GM12878 (cell line): Measurements from ENCODE around the gene CFAP90. TPM values are rescaled to one million over a fixed set of nuclear protein-coding genes. Genes with fewer than 3 reads are reported as not detected.

ENCODE experiments used
- ATF7 ChIP-seq: fragments of 450-650 bp; IDR thresholded peaks from 2 replicates; pipeline ENCODE4 v1.6.1; 2016; ENCODE audit warnings: low read depth, mild to moderate bottlenecking
- BCL11A ChIP-seq: IDR thresholded peaks from 2 replicates; pipeline ENCODE4 v1.6.1; 2011; ENCODE audit warnings: low read depth, low read length
- BHLHE40 ChIP-seq, 2 experiments: fragments of 450-650 bp in 1 of 2; IDR thresholded peaks; 2 replicates each; pipeline ENCODE4 v1.6.1; 2011 to 2017; ENCODE audit warnings: low read depth in 2 of 2, borderline replicate concordance in 1 of 2, improper control_type of control experiment in 1 of 2, low read length in 1 of 2, mild to moderate bottlenecking in 1 of 2
- CHD1 ChIP-seq: IDR thresholded peaks from 2 replicates; pipeline ENCODE4 v1.6.1; 2012; ENCODE audit warnings: low read depth, low read length, improper control_type of control experiment
- CHD4 ChIP-seq: fragments of 200-600 bp; sonication (generic); IDR thresholded peaks from 2 replicates; pipeline ENCODE4 v1.6.1; 2016; ENCODE audit warnings: mild to moderate bottlenecking
- EP300 ChIP-seq, 2 experiments: fragments of 150-350 bp in 1 of 2; IDR thresholded peaks; 2 replicates each; pipeline ENCODE4 v1.6.1; 2011 to 2012; ENCODE audit warnings: low read depth in 2 of 2, low read length in 2 of 2, borderline replicate concordance in 1 of 2, improper control_type of control experiment in 1 of 2, inconsistent platforms in 1 of 2; ENCODE audit not compliant: control insufficient read depth in 1 of 2
- GABPA ChIP-seq: IDR thresholded peaks from 2 replicates; pipeline ENCODE4 v1.6.1; 2014; ENCODE audit warnings: antibody characterized with exemption, low read depth, mild to moderate bottlenecking, inconsistent platforms
- IRF4 ChIP-seq: IDR thresholded peaks from 2 replicates; pipeline ENCODE4 v1.6.1; 2011; ENCODE audit warnings: low read depth, low read length
- JUNB ChIP-seq: IDR thresholded peaks from 2 replicates; pipeline ENCODE4 v1.6.1; 2016; ENCODE audit warnings: antibody characterized with exemption, mild to moderate bottlenecking
- JUND ChIP-seq: IDR thresholded peaks from 2 replicates; pipeline ENCODE4 v1.6.1; 2012; ENCODE audit warnings: low read depth, mild to moderate bottlenecking, low read length, improper control_type of control experiment, moderate library complexity
- LARP7 ChIP-seq: fragments of 450-650 bp; IDR thresholded peaks from 2 replicates; pipeline ENCODE4 v1.6.1; 2017; ENCODE audit warnings: mild to moderate bottlenecking
- MEF2A ChIP-seq: IDR thresholded peaks from 2 replicates; pipeline ENCODE4 v1.6.1; 2011; ENCODE audit warnings: low read depth, mild to moderate bottlenecking, low read length, moderate library complexity; ENCODE audit not compliant: insufficient read depth
- MTA2 ChIP-seq: fragments of 450-650 bp; IDR thresholded peaks from 2 replicates; pipeline ENCODE4 v1.6.1; 2016; ENCODE audit warnings: low read depth, mild to moderate bottlenecking, moderate library complexity
- NBN ChIP-seq: fragments of 450-650 bp; IDR thresholded peaks from 2 replicates; pipeline ENCODE4 v1.6.1; 2016
- PML ChIP-seq: IDR thresholded peaks from 2 replicates; pipeline ENCODE4 v1.6.1; 2012; ENCODE audit warnings: low read length, inconsistent platforms
- RCOR1 ChIP-seq: conservative IDR thresholded peaks from 2 replicates; pipeline ENCODE4 v1.6.1; 2012; ENCODE audit warnings: low read depth, low read length, improper control_type of control experiment
- polyA plus RNA-seq, 11 experiments: library from polyadenylated mRNA; depleted of rRNA in 4 of 11; unstranded in 6 of 11; stranded (reverse) in 5 of 11; fragments of >200 nt; fragmentation: Nextera tagmentation in 4 of 11; fragmentation: Illumina TruSeq in 1 of 11; extraction: Ambion mirVana in 4 of 11; extraction: Trizol in 1 of 11; gene quantifications; 1 replicate in 1 of 11; 2 replicates in 10 of 11; pipeline versions ENCODE4 v1.2.1 to v1.2.3, GENCODE V29; 2011 to 2016; ENCODE audit warnings: inconsistent platforms in 2 of 11, missing spikeins in 2 of 11, low read depth in 1 of 11
- total RNA-seq, 4 experiments: library from RNA; depleted of rRNA in 3 of 4; stranded (reverse); fragments of >200 nt in 3 of 4; fragmentation: Illumina TruSeq in 1 of 4; extraction: Trizol in 1 of 4; gene quantifications; 2 replicates each; pipeline versions ENCODE4 v1.2.1 to v1.2.3, GENCODE V29; 2013 to 2021
- TF ChIP-seq, protein P1 (sequence below): IDR thresholded peaks from 2 replicates; pipeline ENCODE4 v1.6.1; 2012; ENCODE audit warnings: low read length, inconsistent platforms

Gene CFAP90
- total and polyA plus RNA-seq, 10 of the 15 experiments (the other 5 are each of a cell fraction or from before 2014, with no cell fraction given): not detected

DNA sequence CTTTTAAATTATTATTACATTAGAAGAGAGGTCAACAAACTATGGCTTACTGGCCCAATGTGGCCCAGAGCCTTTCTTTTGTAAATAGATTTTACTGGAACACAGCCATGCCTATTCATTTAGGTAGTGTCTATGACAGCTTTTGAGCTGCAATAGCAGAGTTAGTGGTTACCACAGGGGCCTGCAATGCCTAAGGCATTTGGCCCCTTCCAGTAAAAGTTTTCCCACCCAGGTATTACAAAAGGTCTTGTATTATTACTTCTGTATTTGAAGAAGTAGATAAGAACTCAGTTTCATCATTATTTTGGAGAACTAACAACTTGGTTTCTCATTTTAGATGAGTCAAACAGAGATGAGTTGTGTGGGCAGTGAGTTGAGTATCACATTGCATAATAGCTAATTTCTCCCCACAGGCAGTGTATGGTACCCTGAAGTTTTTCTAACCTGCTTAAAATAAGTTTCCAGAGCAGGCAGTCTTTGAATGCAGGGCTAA, 27.5 kb upstream of the CFAP90 start (continued):
- TF ChIP-seq PML (peak; percentile 69; the same call in 1 of the 2 replicates), IRF4 (peak; percentile 94), CHD4 (no peak), MTA2 (peak; percentile 83), JUND (peak; percentile 76; the same call in 1 of the 2 replicates), NBN (0 out of 2 replicates have a peak, but pooled peaks have one; percentile 25), LARP7 (no peak), BHLHE40 (IDR thresholded peaks at IDR 0.05; ENCODE audit: borderline replicate concordance in 1 of 2, low read depth in 2 of 2, low read length in 1 of 2) (peak in 1 of 2 experiments; percentile 5; a peak in 1 of 4 replicates), MEF2A (peak; percentile 59; the same call in 1 of the 2 replicates), EP300 (IDR thresholded peaks at IDR 0.05; ENCODE audit: borderline replicate concordance in 1 of 2, control insufficient read depth in 1 of 2, low read depth in 2 of 2, low read length in 2 of 2) (peak; percentile 25 to 67; a peak in 2 of 4 replicates), CHD1 (no peak), RCOR1 (no peak), JUNB (peak; percentile 95), ATF7 (peak; percentile 81), GABPA (peak; percentile 48; the same call in 1 of the 2 replicates), BCL11A (peak; percentile 81)
- TF ChIP-seq, protein P1, sequence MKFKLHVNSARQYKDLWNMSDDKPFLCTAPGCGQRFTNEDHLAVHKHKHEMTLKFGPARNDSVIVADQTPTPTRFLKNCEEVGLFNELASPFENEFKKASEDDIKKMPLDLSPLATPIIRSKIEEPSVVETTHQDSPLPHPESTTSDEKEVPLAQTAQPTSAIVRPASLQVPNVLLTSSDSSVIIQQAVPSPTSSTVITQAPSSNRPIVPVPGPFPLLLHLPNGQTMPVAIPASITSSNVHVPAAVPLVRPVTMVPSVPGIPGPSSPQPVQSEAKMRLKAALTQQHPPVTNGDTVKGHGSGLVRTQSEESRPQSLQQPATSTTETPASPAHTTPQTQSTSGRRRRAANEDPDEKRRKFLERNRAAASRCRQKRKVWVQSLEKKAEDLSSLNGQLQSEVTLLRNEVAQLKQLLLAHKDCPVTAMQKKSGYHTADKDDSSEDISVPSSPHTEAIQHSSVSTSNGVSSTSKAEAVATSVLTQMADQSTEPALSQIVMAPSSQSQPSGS: peak; percentile 91
